HEK293T (cell line): Measurements from ENCODE around the gene CYB561A3.

Experiments
- CTCF ChIA-PET: fragments of 350-600 bp; formaldehyde crosslinking; extraction: SDS; loops from one replicate; lab custom pipeline; 2021; ENCODE audit warnings: antibody characterized with exemption, inconsistent platforms; lab: Yijun Ruan, JAX
- POLR2A ChIA-PET: fragments of 350-600 bp; formaldehyde crosslinking; extraction: SDS; loops from one replicate; lab custom pipeline; 2020; ENCODE audit warnings: antibody characterized with exemption, inconsistent platforms; lab: Yijun Ruan, JAX
- DNase-seq: peaks from one replicate; pipeline ENCODE4 v3.0.0; 2012; ENCODE audit warnings: mixed read lengths; ENCODE audit errors: extremely low spot score
- ARNT ChIP-seq: fragments of 450-650 bp; IDR thresholded peaks from 2 replicates; pipeline ENCODE4 v1.6.1; 2017; ENCODE audit warnings: mild to moderate bottlenecking
- BHLHE40 ChIP-seq: fragments of 450-650 bp; IDR thresholded peaks from 2 replicates; pipeline ENCODE4 v1.6.1; 2016; ENCODE audit warnings: mild to moderate bottlenecking, moderate library complexity, borderline replicate concordance
- CTBP1 ChIP-seq: fragments of 450-650 bp; IDR thresholded peaks from 2 replicates; pipeline ENCODE4 v1.6.1; 2016; ENCODE audit warnings: borderline replicate concordance
- ELF4 ChIP-seq: fragments of 450-650 bp; IDR thresholded peaks from 2 replicates; pipeline ENCODE4 v1.6.1; 2017; ENCODE audit warnings: antibody characterized with exemption
- FOXA1 ChIP-seq: fragments of 450-650 bp; IDR thresholded peaks from 2 replicates; pipeline ENCODE4 v1.6.1; 2016; ENCODE audit warnings: mild to moderate bottlenecking
- FOXK2 ChIP-seq: fragments of 450-650 bp; IDR thresholded peaks from 2 replicates; pipeline ENCODE4 v1.6.1; 2016; ENCODE audit warnings: mild to moderate bottlenecking
- FOXM1 ChIP-seq: fragments of 450-650 bp; IDR thresholded peaks from 2 replicates; pipeline ENCODE4 v1.6.1; 2017; ENCODE audit warnings: mild to moderate bottlenecking, borderline replicate concordance
- HDGF ChIP-seq: fragments of 450-650 bp; IDR thresholded peaks from 2 replicates; pipeline ENCODE4 v1.6.1; 2017; ENCODE audit warnings: antibody characterized with exemption, borderline replicate concordance
- L3MBTL2 ChIP-seq: fragments of 450-650 bp; conservative IDR thresholded peaks from 2 replicates; pipeline ENCODE4 v1.6.1; 2016; ENCODE audit warnings: mild to moderate bottlenecking
- LEF1 ChIP-seq: fragments of 450-650 bp; IDR thresholded peaks from 2 replicates; pipeline ENCODE4 v1.6.1; 2017; ENCODE audit warnings: mild to moderate bottlenecking, borderline replicate concordance
- NFRKB ChIP-seq: fragments of 450-650 bp; IDR thresholded peaks from 2 replicates; pipeline ENCODE4 v1.6.1; 2016; ENCODE audit warnings: mild to moderate bottlenecking, moderate library complexity
- SP1 ChIP-seq: fragments of 450-650 bp; IDR thresholded peaks from 2 replicates; pipeline ENCODE4 v1.6.1; 2017
- SUZ12 ChIP-seq: fragments of 450-650 bp; IDR thresholded peaks from 2 replicates; pipeline ENCODE4 v1.6.1; 2016; ENCODE audit warnings: mild to moderate bottlenecking
- TARDBP ChIP-seq: fragments of 450-650 bp; IDR thresholded peaks from 2 replicates; pipeline ENCODE4 v1.6.1; 2016
- ZNF384 ChIP-seq: fragments of 450-650 bp; IDR thresholded peaks from 2 replicates; pipeline ENCODE4 v1.6.1; 2016
- TF ChIP-seq, protein P1 (sequence below): fragments of 450-650 bp; IDR thresholded peaks from 2 replicates; pipeline ENCODE4 v1.6.1; 2016

The CYB561A3 gene

DNA sequence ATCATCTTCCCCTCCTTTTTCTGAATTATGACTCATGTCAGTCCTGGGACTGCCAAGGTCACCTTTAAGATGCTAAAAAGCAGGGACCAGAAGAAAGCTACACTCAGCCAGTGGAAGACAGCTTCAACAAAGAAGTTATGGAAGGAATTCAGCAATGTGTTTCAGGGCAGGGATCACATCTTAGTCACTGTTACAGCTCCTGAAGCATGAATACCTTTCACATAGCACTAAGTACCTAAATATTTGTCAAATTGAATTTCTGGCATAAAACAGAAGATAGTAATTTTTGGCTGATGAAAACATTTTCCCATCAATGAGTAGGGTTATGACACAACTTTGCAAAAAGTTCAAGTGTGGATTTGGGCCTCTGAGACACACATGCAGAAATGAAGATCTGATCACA, 34.0 kb downstream of the CYB561A3 start:
- TF ChIP-seq LEF1 (no peak), CTBP1 (no peak), SUZ12 (no peak), FOXK2 (no peak), SP1 (no peak), FOXA1 (no peak), L3MBTL2 (no peak), ZNF384 (no peak), TARDBP (no peak), NFRKB (no peak), ELF4 (no peak), HDGF (no peak), FOXM1 (no peak)
- TF ChIP-seq, protein P1, sequence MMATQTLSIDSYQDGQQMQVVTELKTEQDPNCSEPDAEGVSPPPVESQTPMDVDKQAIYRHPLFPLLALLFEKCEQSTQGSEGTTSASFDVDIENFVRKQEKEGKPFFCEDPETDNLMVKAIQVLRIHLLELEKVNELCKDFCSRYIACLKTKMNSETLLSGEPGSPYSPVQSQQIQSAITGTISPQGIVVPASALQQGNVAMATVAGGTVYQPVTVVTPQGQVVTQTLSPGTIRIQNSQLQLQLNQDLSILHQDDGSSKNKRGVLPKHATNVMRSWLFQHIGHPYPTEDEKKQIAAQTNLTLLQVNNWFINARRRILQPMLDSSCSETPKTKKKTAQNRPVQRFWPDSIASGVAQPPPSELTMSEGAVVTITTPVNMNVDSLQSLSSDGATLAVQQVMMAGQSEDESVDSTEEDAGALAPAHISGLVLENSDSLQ, result no peak
- ChIA-PET CTCF (interaction anchor here (0.7 to 1.3 kb wide), 2 partner anchors 9 to 108 kb away, joined by 3 read pairs; no protein-coding TSS in a partner anchor), POLR2A (interaction anchor here (0.8 to 2.0 kb wide), 2 partner anchors 8 to 34 kb away, joined by 4 to 10 read pairs; partner anchors contain the start of genes CYB561A3 and TMEM138)
- no peak for DNase-seq

GRCh38 chr11:61325649-61326414, 35.9 kb downstream of the CYB561A3 start:
- TF ChIP-seq ARNT (no peak), CTBP1 (no peak), TARDBP (no peak), ELF4 (no peak), FOXA1 (no peak), L3MBTL2 (no peak), HDGF (no peak), SUZ12 (no peak), LEF1 (no peak), NFRKB (no peak), FOXM1 (no peak), ZNF384 (no peak), FOXK2 (no peak)
- TF ChIP-seq, protein P1, result no peak
- DNase-seq, result no peak
- ChIA-PET POLR2A (interaction anchor here (2.0 kb wide), 1 partner anchor 36 kb away, joined by 10 read pairs; the partner anchor contains the start of genes CYB561A3 and TMEM138), CTCF (no interaction called here)

- TF ChIP-seq ZNF384, result no peak
- TF ChIP-seq LEF1, result no peak
- TF ChIP-seq NFRKB, result no peak
- no peak for TF ChIP-seq FOXA1
- TF ChIP-seq FOXM1, result no peak
- TF ChIP-seq TARDBP, result no peak
- CTCF ChIA-PET, result no interaction called here
- no peak for DNase-seq
- POLR2A ChIA-PET, result no interaction called here
Observed at GRCh38 chr11:61315260-61315659, 46.4 kb downstream of the CYB561A3 start.

DNA sequence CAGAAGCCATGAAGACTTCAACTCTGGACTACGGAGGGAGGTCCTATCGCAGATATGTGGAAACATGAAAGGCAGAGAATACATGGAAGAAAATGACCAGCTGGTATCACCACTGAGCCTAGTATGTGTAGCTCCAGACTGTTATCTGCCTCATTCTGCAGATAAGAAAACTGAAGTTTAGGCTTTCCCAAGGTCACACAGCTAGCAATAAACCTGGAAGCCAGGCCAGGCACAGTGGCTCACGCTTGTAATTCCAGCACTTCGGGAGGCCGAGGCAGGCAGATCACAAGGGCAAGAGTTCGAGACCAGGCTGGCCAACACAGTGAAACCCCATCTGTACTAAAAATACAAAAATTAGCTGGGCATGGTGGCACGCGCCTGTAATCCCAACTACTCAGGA, 50.9 kb downstream of the CYB561A3 start:
- no peak for TF ChIP-seq SP1
- DNase-seq, result no peak
- POLR2A ChIA-PET, result no interaction called here
- CTCF ChIA-PET, result no interaction called here

GRCh38 chr11:61309739-61310138, 51.9 kb downstream of the CYB561A3 start:
- TF ChIP-seq CTBP1 (no peak), HDGF (no peak), ZNF384 (no peak), LEF1 (no peak), ARNT (no peak), ELF4 (no peak), SP1 (no peak)
- ChIA-PET CTCF (no interaction called here), POLR2A (no interaction called here)

GRCh38 chr11:61309141-61309540, 52.5 kb downstream of the CYB561A3 start:
- no peak for DNase-seq
- no peak for TF ChIP-seq ELF4
- no peak for TF ChIP-seq L3MBTL2
- TF ChIP-seq TARDBP, result no peak
- TF ChIP-seq FOXA1, result no peak
- no peak for TF ChIP-seq FOXM1
- TF ChIP-seq HDGF, result no peak
- no peak for TF ChIP-seq CTBP1
- TF ChIP-seq SP1, result no peak
- TF ChIP-seq NFRKB, result no peak
- TF ChIP-seq BHLHE40, result no peak
- TF ChIP-seq ZNF384, result no peak
- TF ChIP-seq, protein P1, result no peak
- TF ChIP-seq ARNT, result no peak
- TF ChIP-seq LEF1, result no peak
- no peak for TF ChIP-seq SUZ12
- TF ChIP-seq FOXK2, result no peak
- POLR2A ChIA-PET, result interaction anchor here (1.2 kb wide), 1 partner anchor 53 kb away, joined by 3 read pairs; the partner anchor contains the start of genes CYB561A3 and TMEM138
- CTCF ChIA-PET, result no interaction called here

More at GRCh38 chr11:61309739-61310138, 51.9 kb downstream of the CYB561A3 start:
- DNase-seq, result no peak
